HG03280 (cell line): ENCODE results near the gene LRP1.
A peak's percentile ranks its signal among the peaks of the same experiment; 100 is the strongest.

ENCODE experiments used
- ATAC-seq: cut with Tn5 transposase; IDR thresholded peaks from one replicate; pipeline ENCODE4 v1.9.1; 2021; ENCODE audit warnings: mild to moderate bottlenecking, moderate library complexity; ENCODE audit not compliant: unreplicated experiment

Gene LRP1

GRCh38 chr12:57242691-57243454, 114.6 kb downstream of the LRP1 start:
- ATAC-seq: peak; percentile 37

DNA sequence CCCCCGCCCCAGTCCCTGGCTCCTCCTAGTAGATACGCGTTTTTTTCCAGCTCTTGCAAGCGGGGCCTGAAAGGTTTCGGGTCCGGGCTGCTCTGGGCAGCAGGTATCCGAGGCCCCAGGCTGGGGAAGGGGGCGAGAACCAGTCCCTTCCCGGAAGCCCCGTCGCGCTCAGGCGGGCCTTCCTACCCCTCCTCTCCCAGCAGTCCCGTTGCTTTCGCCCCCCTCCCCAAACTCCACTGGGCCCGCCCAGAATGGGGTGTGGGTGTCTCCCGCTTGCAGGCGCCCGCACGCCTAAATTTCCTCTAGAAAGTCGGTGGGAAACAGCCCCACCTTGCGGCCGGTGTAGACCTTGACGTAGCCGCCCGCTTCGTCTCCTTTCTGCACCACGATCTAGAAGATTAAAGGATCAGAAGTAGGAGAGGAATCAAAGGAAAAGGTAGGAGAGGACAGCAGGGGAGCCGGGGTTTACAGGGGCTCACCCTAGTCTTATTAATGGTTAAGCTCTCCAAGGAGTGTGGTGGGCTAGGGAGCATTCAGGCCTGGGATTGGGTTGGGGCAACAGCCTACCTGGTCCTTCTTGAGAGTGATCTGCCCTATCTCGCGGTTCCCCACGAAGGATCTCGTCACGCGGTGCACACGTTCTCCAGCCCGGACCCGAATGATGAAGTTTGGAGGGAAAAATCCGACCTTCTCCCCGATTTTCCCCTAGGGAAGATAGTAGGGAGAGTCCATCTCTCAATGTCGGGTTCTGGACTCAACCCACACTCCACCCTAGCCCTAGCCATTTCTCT, 115.4 kb downstream of the LRP1 start:
- no peak for ATAC-seq

DNA sequence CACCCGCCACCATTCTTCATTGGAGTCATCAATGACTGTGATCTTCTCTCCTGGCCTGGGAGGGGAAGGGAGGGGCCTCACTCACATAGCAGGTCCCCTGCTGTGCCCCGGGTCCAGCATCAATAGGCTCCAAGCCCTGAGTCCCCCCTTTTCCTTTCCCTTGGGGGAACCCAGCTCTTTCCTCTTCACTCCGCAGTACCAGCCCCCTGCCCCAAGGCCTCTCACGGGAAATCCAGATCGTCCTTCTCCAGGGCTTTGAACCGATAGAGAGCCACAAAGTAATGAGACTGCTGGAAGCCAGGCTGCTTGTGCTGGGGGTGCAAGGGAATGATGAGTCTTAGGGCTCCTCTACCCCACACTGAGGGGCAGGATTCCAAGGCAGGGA, 116.0 kb downstream of the LRP1 start:
- ATAC-seq: no peak

DNA sequence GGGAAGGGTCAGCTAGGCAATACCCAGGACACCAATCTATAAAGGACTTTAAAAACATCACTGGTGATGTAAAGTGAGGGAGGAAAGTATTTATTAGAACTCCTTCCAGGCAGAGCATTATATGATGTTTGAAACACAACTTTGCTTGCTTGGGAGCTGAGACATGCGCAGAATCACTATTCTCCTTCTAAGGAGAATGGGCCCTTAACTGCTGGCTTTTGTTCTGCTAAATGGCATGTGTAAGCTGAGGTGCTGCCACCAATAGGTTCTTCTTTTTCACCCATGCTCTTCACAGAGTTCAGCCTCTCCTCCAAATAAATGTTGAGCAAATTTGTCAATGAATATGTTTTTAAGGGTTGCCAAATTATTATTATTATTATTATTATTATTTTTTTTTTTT, 118.8 kb downstream of the LRP1 start:
- no peak for ATAC-seq

GRCh38 chr12:57248934-57249742, 120.9 kb downstream of the LRP1 start:
- ATAC-seq: no peak

DNA sequence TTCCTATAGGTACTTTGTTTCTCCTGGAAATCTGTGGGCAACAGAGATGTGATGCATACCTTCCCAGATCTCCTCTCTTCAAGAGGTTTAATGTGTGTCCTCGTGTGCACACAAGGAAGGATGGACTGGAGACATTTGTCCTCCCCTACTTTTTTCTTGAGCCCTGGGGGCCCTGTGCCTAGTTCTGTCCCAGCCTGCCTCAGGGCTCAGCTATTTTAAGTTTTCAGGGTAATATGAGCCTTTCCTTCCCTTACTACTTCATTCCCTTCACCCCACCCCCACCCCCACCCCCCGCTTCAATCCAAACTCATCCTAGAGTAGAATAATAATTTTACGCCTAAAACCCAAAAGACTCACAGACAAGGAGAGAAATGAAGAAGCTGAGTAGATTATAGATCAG, 122.3 kb downstream of the LRP1 start:
- ATAC-seq: no peak

DNA sequence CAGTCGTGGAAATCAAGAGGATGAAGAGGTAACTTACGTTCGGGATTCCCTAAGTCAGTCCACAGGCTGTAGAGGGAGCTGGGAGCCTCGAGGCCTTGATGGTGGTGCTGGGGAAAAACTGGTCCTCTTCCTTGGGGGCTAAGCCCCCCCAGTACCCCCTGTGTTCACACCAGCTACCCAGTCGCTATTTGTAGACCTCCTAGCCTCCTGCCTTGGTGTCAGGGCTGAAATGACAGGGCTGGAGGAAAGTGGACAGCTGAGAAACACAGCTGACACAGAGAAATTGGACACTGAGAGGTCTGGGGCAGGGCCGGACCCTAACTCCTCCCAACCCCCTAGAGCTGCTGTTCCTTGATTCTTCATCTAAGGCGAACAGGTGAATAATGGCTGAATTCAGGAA, 122.7 kb downstream of the LRP1 start, which contains the start of gene STAC3:
STAC3 (minus strand) TSS at position 232 of the 400 bp plus-strand sequence. CDS start 1,551 bp downstream, outside the sequence.
- no peak for ATAC-seq

- no peak for ATAC-seq
Measured at GRCh38 chr12:57254506-57255280, 126.4 kb downstream of the LRP1 start.

DNA sequence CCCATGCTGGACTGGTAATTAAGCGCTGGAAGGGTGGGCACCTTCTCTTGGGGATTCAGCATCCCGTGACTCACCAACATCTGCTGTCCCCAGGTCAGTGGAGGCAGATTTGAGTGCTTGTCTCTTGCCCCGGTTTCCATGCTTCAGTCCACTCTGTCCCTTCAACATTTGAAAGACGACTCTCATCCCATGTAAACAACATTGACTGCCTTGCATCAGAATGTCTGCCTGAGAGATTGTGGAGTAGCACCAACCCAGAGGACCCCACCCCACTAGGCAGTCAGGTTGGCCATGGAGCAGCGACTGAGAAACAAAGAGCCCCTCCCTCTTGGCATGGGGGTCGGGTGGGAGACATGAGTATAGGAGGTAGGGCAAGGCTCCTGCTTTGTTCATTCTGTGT, 127.6 kb downstream of the LRP1 start:
- ATAC-seq: no peak

DNA sequence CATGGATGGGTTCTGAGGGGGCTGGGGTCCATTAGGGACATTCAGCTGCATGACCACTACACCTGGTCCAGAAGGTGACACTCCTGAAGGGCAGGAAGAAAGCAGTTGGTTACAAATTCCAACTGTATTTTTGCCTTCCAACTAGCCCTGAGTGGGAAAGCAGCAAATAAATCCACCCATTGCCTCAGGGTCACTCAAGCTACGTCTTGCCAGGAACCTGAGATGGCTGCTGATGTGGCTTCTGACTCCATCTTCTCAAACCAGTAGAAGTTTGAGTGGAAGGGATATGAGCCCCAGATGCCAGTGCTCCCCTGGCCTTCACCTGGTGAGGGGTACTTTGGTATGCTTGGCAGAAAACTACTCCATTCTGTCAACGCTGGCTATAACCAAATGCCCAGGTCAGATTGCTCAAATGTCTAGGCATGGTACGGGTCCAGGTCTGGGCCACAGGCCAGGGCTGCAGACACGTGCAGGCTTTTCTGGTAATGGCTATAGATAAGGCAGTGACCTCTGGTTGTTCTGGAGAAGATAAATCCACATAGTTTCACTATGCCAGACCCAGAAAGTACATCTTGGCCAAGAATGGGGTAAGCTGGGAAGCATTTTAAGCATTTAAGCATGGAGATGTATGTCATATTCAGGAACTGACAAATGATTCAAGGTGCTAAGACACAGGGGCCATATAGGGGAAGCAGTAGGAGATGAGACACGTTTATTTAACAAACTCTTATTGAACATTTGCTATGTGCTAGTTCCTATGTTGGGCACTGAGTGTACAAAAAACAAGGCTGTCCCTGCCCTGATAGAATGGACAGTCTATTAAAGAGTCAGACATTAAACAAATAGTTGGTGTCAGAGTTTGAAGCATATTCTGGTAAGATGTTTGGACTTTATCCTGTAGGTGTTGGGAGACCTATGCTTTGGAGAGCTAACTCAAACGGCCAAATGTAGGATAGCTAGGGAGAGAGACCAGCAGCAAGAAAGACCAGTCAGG, 131.0 kb downstream of the LRP1 start:
- ATAC-seq: no peak

DNA sequence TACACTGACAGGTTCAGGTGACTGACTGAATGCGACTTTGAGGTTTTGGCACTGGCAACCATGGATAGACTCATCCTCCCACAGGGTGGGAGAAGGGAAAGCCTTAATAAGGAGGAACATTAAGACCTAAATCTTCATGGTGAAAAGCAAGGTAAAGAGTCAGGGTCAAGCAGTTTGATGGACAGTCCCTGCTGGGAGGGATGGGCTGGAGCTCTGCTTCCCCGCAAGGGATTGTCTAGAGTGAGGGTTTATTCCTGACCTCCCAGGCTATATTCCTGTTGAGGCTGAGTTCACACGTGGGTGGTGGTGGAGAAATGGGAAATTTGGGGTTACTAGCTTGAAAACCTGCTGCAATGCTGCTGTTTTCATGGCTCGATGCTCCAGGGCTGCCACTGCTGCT, 132.1 kb downstream of the LRP1 start:
- ATAC-seq: no peak

DNA sequence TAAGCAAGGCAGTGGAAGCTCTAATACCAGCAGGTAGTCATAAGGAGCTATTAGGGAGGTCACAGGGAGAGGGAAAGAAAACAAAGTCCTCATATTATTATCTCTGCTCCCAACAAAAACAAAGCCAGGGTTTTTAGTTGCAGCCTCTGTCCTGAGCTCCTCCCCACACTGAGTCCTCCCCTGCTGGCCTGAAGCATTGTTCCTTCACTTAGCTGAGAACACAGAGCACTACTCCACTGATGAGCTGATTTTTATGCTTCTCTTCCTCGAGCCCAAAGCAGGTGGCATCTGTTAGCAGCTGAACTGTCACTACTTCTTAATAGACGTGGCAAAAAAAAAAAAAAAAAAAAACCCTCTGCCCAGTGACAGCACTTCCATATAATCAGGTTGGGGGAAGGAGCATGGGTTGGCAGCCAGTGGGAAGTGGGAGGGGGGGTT, 133.2 kb downstream of the LRP1 start:
- ATAC-seq: no peak

DNA sequence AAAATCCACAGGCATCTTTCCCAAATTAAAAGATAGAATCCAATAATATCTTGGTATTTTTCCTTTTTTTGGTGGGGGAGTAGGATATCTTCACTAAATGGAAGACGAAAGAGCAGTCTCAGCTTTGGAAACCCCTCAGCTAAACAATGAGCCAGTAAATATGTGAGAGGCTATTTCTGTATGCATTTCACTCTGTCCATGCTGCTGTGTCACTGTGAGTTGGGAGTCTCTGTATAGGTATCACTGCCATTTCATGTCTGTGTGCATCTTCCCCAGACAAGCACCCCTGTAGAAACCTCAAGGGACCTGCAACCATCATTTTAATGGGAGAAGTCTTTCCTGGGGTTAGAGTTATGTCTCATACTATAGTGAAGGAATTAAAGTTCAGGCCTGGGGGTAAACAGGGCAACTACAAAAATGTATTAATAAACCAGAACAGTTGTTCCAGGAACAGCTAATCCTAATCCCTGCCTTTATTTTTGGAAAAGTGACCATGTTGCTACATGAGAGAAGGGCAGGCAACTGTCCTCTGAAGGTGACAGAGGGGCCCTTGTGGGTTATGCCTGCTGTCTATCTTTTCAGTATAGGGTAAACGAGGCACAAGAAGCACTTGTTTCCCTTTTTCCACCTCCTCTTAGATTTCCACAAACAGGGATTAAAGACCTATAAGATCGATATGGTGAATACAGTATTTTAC, 134.0 kb downstream of the LRP1 start:
- ATAC-seq: no peak
